ENCODE measurements around the gene TP53AIP1. TPM values are rescaled to one million over a fixed set of nuclear protein-coding genes. Genes with fewer than 3 reads are reported as not detected.

TP53AIP1 gene
- total RNA-seq, 1 experiment from 2014 or later, result 2.3 TPM

DNA sequence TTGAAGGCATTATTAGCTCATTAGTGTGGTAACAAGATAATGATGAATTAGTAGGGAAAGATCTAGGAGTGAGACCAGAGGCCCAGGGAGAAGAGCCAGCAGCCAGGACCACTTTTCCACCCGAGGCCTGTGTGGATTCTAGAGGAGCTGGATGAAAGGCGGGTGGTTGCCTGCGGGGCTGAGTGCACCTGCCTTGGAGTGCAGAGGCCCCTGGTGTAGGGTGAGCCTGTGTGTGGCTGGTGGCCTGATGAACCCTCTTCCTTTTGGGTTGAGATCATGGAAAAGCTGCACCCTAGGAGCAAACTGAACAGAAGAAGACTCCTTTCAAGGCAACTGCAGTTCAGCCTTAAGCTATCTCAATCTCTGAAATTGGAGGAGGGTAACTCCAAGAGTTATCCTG, 5.9 kb upstream of the TP53AIP1 start:
- no peaks in the 10 kb centered on the region for H3K9me3 ChIP-seq (ENCODE audit: low read depth, low read length, poor library complexity, severe bottlenecking)
- H3K27me3 ChIP-seq (replicated peaks; ENCODE audit: insufficient read depth, low read depth, low read length, poor library complexity), result no peaks in the 10 kb centered on the region
- no TSS peak for BruUV-seq (replicated peaks)
- TF ChIP-seq CTCF (conservative IDR thresholded peaks at IDR 0.05; ENCODE audit: low read depth, low read length), result no peak
- TF ChIP-seq EZH2 (IDR thresholded peaks at IDR 0.05; ENCODE audit: borderline replicate concordance, low read depth, low read length, poor library complexity, severe bottlenecking), result no peak
- ChIA-PET POLR2A (ENCODE audit: low non-redundant PET) (interaction anchor here (0.6 kb wide), 1 partner anchor 42 kb away, joined by 7 read pairs; no protein-coding TSS in a partner anchor), CTCF (interaction anchor here (2.5 kb wide), 1 partner anchor 64 kb away, joined by 10 read pairs; no protein-coding TSS in a partner anchor)
- no peak for DNase-seq (ENCODE audit: low spot score)
- no peak overlapping the region for H3K27ac ChIP-seq (ENCODE audit: low read depth, low read length, poor library complexity, severe bottlenecking)
- H3K4me1 ChIP-seq (ENCODE audit: insufficient read depth, low read length, poor library complexity, severe bottlenecking), result no peaks in the 10 kb centered on the region
- H3K4me3 ChIP-seq (ENCODE audit: low read depth, low read length, poor library complexity, severe bottlenecking), result no peak overlapping the region
- intact Hi-C loops (cut with micrococcal nuclease; ENCODE audit: unreplicated experiment), result no loop called here
- H3K36me3 ChIP-seq (ENCODE audit: insufficient read depth, low read length, poor library complexity, severe bottlenecking), result no peaks in the 10 kb centered on the region

DNA sequence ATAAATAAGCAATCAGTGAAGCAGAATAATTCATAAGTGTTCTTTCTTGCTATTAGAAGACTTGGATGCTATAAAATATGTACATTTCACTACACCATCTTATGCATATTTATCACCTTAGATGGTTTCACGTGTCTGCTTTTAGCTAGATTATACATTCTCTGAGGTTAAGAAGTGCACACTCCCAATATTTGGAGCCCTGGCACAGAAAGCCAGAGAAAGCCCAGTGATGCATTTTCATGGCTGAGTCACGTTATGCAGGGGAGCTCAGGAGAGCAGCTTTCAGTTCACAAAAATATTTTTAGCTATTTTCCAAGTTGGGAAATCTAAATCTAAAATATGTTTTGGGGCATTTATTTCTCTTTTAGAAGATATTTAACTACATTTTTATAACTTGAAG, 5.1 kb upstream of the TP53AIP1 start:
- ChIA-PET POLR2A (ENCODE audit: low non-redundant PET) (no interaction called here), CTCF (interaction anchor here (2.5 kb wide), 1 partner anchor 63 kb away, joined by 10 read pairs; no protein-coding TSS in a partner anchor)
- no TSS peak for BruUV-seq (replicated peaks)
- no peak for TF ChIP-seq CTCF (conservative IDR thresholded peaks at IDR 0.05; ENCODE audit: low read depth, low read length)
- no peak for TF ChIP-seq EZH2 (IDR thresholded peaks at IDR 0.05; ENCODE audit: borderline replicate concordance, low read depth, low read length, poor library complexity, severe bottlenecking)
- Histone ChIP-seq H3K4me1 (ENCODE audit: insufficient read depth, low read length, poor library complexity, severe bottlenecking) (no peaks in the 10 kb centered on the region), H3K27ac (ENCODE audit: low read depth, low read length, poor library complexity, severe bottlenecking) (no peak overlapping the region), H3K27me3 (replicated peaks; ENCODE audit: insufficient read depth, low read depth, low read length, poor library complexity) (no peaks in the 10 kb centered on the region), H3K4me3 (ENCODE audit: low read depth, low read length, poor library complexity, severe bottlenecking) (no peak overlapping the region), H3K9me3 (ENCODE audit: low read depth, low read length, poor library complexity, severe bottlenecking) (no peaks in the 10 kb centered on the region), H3K36me3 (ENCODE audit: insufficient read depth, low read length, poor library complexity, severe bottlenecking) (no peaks in the 10 kb centered on the region)
- DNase-seq (ENCODE audit: low spot score), result no peak
- intact Hi-C loops (cut with micrococcal nuclease; ENCODE audit: unreplicated experiment), result no loop called here

DNA sequence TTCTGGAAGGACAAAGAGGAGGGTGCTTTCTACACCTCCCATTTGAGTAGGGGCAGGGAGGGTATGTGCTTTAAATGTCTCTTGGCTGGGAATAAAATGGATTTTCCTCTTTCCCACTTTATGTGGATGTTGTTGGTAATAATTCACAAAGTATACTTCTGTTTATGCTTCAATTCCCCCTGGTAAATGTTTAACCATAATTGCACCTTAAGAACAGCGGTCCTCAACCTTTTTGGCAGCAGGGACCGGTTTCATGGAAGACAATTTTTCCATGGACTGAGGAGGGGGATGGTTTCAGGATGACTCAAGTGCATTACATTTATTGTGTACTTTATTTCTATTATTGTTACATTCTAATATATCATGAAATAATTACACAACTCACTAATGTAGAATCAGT, 4.0 kb upstream of the TP53AIP1 start:
- H3K4me1 ChIP-seq (ENCODE audit: insufficient read depth, low read length, poor library complexity, severe bottlenecking), result no peaks in the 10 kb centered on the region
- no peak for TF ChIP-seq EZH2 (IDR thresholded peaks at IDR 0.05; ENCODE audit: borderline replicate concordance, low read depth, low read length, poor library complexity, severe bottlenecking)
- no peak for TF ChIP-seq CTCF (conservative IDR thresholded peaks at IDR 0.05; ENCODE audit: low read depth, low read length)
- ChIA-PET POLR2A (ENCODE audit: low non-redundant PET) (no interaction called here), CTCF (no interaction called here)
- BruUV-seq (replicated peaks), result no TSS peak
- intact Hi-C loops (cut with micrococcal nuclease; ENCODE audit: unreplicated experiment), result no loop called here
- H3K27me3 ChIP-seq (replicated peaks; ENCODE audit: insufficient read depth, low read depth, low read length, poor library complexity), result no peaks in the 10 kb centered on the region
- H3K4me3 ChIP-seq (ENCODE audit: low read depth, low read length, poor library complexity, severe bottlenecking), result no peak overlapping the region
- DNase-seq (ENCODE audit: low spot score), result no peak
- H3K27ac ChIP-seq (ENCODE audit: low read depth, low read length, poor library complexity, severe bottlenecking), result no peak overlapping the region
- no peaks in the 10 kb centered on the region for H3K9me3 ChIP-seq (ENCODE audit: low read depth, low read length, poor library complexity, severe bottlenecking)
- no peaks in the 10 kb centered on the region for H3K36me3 ChIP-seq (ENCODE audit: insufficient read depth, low read length, poor library complexity, severe bottlenecking)

All from A673 (cell line).